ENCODE results near the gene WDR7.

The WDR7 gene

GRCh38 chr18:56661360-56662062 is 10.4 kb downstream of the WDR7 start:
- TF ChIP-seq, protein P1, sequence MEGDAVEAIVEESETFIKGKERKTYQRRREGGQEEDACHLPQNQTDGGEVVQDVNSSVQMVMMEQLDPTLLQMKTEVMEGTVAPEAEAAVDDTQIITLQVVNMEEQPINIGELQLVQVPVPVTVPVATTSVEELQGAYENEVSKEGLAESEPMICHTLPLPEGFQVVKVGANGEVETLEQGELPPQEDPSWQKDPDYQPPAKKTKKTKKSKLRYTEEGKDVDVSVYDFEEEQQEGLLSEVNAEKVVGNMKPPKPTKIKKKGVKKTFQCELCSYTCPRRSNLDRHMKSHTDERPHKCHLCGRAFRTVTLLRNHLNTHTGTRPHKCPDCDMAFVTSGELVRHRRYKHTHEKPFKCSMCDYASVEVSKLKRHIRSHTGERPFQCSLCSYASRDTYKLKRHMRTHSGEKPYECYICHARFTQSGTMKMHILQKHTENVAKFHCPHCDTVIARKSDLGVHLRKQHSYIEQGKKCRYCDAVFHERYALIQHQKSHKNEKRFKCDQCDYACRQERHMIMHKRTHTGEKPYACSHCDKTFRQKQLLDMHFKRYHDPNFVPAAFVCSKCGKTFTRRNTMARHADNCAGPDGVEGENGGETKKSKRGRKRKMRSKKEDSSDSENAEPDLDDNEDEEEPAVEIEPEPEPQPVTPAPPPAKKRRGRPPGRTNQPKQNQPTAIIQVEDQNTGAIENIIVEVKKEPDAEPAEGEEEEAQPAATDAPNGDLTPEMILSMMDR (IDR thresholded peaks at IDR 0.05; ENCODE audit: poor library complexity, severe bottlenecking): no peak
- no peak for ATAC-seq (ENCODE audit: low read depth)
- Histone ChIP-seq H3K27ac (ENCODE audit: poor library complexity, severe bottlenecking) (no peak overlapping the region), H3K4me3 (ENCODE audit: severe bottlenecking) (no peak overlapping the region), H3K27me3 (ENCODE audit: insufficient read depth, poor library complexity, severe bottlenecking) (no peaks in the 10 kb centered on the region), H3K9me3 (ENCODE audit: severe bottlenecking) (no peaks in the 10 kb centered on the region), H3K36me3 (ENCODE audit: low read depth) (no peaks in the 10 kb centered on the region), H3K4me1 (ENCODE audit: insufficient read depth, poor library complexity, severe bottlenecking) (no peaks in the 10 kb centered on the region)
- no peak for DNase-seq (ENCODE audit: low spot score)

DNA sequence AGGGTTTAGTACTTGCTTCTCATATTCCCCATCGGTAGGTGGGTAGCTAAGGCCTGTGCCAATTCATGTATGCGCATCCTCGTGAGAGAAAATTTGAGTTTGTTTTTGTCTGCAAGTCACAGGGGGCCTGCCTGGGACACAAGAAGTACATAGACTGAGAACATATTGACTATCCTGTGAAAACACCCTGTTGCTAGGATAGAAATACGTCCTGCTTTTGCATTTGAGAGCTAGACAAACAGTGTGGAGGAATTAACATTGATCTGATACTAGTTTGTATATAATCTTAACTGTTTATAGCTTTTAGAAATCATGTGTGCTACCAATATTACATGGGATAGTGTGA is 10.9 kb downstream of the WDR7 start:
- Histone ChIP-seq H3K4me1 (ENCODE audit: insufficient read depth, poor library complexity, severe bottlenecking) (no peaks in the 10 kb centered on the region), H3K36me3 (ENCODE audit: low read depth) (no peaks in the 10 kb centered on the region), H3K4me3 (ENCODE audit: severe bottlenecking) (no peak overlapping the region), H3K27me3 (ENCODE audit: insufficient read depth, poor library complexity, severe bottlenecking) (no peaks in the 10 kb centered on the region), H3K27ac (ENCODE audit: poor library complexity, severe bottlenecking) (no peak overlapping the region), H3K9me3 (ENCODE audit: severe bottlenecking) (no peaks in the 10 kb centered on the region)
- TF ChIP-seq, protein P1 (IDR thresholded peaks at IDR 0.05; ENCODE audit: poor library complexity, severe bottlenecking): no peak
- DNase-seq (ENCODE audit: low spot score): no peak
- ATAC-seq (ENCODE audit: low read depth): no peak

DNA sequence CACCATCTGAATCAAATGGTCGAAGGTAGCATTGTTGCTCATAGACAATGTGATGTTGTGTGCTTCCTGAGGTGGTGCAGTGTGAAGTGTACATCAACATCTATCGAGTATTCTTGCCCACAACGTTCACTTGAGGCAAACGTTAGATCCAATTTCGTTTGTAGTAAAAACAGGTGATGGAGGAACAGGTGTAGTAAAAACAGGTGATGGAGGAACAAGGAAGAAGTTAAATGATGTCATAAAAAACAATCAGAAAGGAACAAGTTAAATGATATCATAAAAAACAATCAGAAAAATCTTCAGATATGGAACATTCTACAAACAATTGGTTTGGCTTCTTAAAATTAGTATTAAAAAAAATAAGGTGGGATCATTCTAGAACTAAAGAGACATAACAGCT is 11.3 kb downstream of the WDR7 start:
- TF ChIP-seq, protein P1 (IDR thresholded peaks at IDR 0.05; ENCODE audit: poor library complexity, severe bottlenecking): no peak
- no peak for ATAC-seq (ENCODE audit: low read depth)
- H3K9me3 ChIP-seq (ENCODE audit: severe bottlenecking): no peaks in the 10 kb centered on the region
- H3K36me3 ChIP-seq (ENCODE audit: low read depth): no peaks in the 10 kb centered on the region
- no peak overlapping the region for H3K27ac ChIP-seq (ENCODE audit: poor library complexity, severe bottlenecking)
- no peaks in the 10 kb centered on the region for H3K4me1 ChIP-seq (ENCODE audit: insufficient read depth, poor library complexity, severe bottlenecking)
- no peak for DNase-seq (ENCODE audit: low spot score)
- no peak overlapping the region for H3K4me3 ChIP-seq (ENCODE audit: severe bottlenecking)
- H3K27me3 ChIP-seq (ENCODE audit: insufficient read depth, poor library complexity, severe bottlenecking): no peaks in the 10 kb centered on the region

DNA sequence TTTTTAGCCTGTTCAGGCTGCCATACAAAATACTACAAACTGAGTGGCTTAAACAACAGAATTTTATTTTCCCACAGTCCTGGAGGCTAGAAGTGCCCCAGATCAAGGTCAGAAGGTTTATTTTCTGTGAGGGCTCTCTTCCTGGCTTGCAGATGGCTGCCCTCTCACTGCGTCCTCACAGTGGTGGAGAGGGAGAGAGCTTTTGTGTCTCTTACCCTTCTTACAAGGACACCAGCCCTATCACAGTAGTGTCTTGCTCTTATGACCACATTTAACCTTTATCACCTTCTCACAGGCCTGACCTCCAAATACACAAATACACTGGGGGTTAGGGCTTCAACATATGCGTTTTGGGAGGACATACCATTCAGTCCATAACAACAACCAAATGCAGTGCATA is 11.7 kb downstream of the WDR7 start:
- TF ChIP-seq, protein P1 (IDR thresholded peaks at IDR 0.05; ENCODE audit: poor library complexity, severe bottlenecking): no peak
- Histone ChIP-seq H3K4me3 (ENCODE audit: severe bottlenecking) (no peak overlapping the region), H3K4me1 (ENCODE audit: insufficient read depth, poor library complexity, severe bottlenecking) (no peaks in the 10 kb centered on the region), H3K27me3 (ENCODE audit: insufficient read depth, poor library complexity, severe bottlenecking) (no peaks in the 10 kb centered on the region), H3K9me3 (ENCODE audit: severe bottlenecking) (no peaks in the 10 kb centered on the region), H3K36me3 (ENCODE audit: low read depth) (no peaks in the 10 kb centered on the region), H3K27ac (ENCODE audit: poor library complexity, severe bottlenecking) (no peak overlapping the region)
- DNase-seq (ENCODE audit: low spot score): no peak
- no peak for ATAC-seq (ENCODE audit: low read depth)

DNA sequence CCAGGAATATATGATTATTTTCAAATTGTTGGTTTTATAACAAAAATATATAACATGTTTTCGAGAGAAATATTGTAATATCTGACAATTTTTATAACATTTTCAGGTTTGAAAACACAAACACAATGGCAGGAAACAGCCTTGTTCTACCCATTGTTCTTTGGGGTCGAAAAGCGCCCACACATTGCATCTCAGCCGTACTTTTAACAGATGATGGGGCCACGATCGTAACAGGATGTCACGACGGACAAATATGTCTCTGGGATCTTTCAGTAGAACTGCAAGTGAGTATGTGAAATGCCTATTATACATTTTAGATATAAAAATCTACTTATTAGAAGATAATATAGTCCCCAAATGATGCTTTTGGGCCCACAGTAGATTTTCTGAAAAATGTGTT is 21.2 kb downstream of the WDR7 start:
- no peak for DNase-seq (ENCODE audit: low spot score)
- ATAC-seq (ENCODE audit: low read depth): no peak
- Histone ChIP-seq H3K9me3 (ENCODE audit: severe bottlenecking) (no peaks in the 10 kb centered on the region), H3K27me3 (ENCODE audit: insufficient read depth, poor library complexity, severe bottlenecking) (no peaks in the 10 kb centered on the region), H3K27ac (ENCODE audit: poor library complexity, severe bottlenecking) (no peak overlapping the region), H3K4me1 (ENCODE audit: insufficient read depth, poor library complexity, severe bottlenecking) (no peaks in the 10 kb centered on the region), H3K4me3 (ENCODE audit: severe bottlenecking) (no peak overlapping the region), H3K36me3 (ENCODE audit: low read depth) (no peaks in the 10 kb centered on the region)
- TF ChIP-seq, protein P1 (IDR thresholded peaks at IDR 0.05; ENCODE audit: poor library complexity, severe bottlenecking): no peak
